Fibroblast of mammary gland (primary cell): Measurements from ENCODE around the gene NOS1AP.
A peak's percentile ranks its signal among the peaks of the same experiment; 100 is the strongest.

Experiments used
- DNase-seq: peaks from one replicate; pipeline ENCODE4 v3.0.0-alpha.2; 2010; ENCODE audit warnings: low read depth
- H3K4me3 ChIP-seq: 2 replicates; pipeline ENCODE4 v1.5.1; 2011; ENCODE audit warnings: low read depth, mild to moderate bottlenecking, low read length, moderate library complexity; ENCODE audit not compliant: control insufficient read depth
- CTCF ChIP-seq: conservative IDR thresholded peaks from 2 replicates; pipeline ENCODE4 v1.5.1; 2011; ENCODE audit warnings: low read depth, low read length, inconsistent platforms; ENCODE audit not compliant: control insufficient read depth, insufficient read depth

NOS1AP gene

GRCh38 chr1:162388615-162389014 is 319.1 kb downstream of the NOS1AP start:
- TF ChIP-seq CTCF = no peak

DNA sequence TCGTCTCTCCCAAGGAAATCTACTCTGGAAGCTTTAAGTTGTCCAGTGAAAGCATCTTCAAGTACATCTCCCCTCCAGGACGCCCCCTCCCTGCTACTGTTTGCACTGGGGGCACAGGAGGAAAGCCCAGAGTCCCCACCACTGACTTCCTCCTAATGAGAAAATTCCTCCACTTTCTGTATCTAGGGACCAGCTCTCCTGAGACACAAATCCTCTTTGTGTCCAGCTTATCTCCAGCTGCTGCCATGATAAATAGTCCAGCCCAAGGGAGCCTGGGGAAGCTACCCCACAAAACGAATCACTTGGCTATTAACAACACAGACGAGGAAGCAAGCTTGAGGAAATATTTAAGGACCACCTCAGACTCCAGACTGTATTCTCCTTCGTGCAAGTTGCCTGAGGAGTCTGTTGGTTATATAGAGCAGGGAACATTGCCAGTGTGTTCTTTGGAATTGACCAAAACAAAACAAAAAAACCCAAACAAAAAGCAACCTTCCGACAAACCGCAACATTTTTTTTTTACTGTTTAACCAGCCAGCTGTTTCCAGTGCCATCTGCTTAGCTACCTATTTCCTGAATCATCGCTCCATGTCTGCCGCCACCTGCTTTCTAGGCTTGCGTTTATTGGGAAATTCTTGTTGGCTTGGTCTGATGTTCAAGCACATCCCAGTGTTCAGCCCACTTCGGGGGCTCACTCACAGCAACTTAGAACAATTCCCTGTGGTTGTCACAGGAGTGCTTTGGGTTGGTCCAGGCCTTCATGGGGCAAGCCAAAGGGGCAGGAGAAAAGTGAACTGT is 319.7 kb downstream of the NOS1AP start:
- no peak for TF ChIP-seq CTCF
- H3K4me3 ChIP-seq = no peak overlapping the region
- peak; percentile 45 for DNase-seq

More at GRCh38 chr1:162388615-162389014, 319.1 kb downstream of the NOS1AP start:
- DNase-seq = peak; percentile 35
- H3K4me3 ChIP-seq = no peak overlapping the region

DNA sequence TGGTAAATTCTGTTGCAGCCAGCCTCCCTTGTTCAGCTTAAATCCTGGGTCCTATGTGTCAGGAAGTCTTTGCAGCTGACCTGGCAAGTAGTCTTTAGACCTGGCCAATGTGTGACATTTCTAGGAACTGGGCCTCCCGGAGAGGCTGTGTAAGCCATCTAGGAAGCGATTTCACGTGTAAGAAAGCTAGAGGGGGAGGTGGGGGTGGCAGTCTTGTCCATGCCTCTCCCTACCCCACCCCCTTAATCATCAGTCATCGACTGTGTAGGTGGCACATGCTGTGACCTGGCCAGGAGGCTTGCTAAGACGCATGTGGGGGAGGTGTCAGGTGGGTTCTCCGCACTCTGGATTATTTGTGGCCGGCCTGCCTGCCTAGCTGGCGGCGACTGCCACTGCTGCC is 320.5 kb downstream of the NOS1AP start:
- no peak for TF ChIP-seq CTCF
- H3K4me3 ChIP-seq = no peak overlapping the region
- DNase-seq = no peak

- H3K4me3 ChIP-seq = no peak overlapping the region
- TF ChIP-seq CTCF = no peak
- DNase-seq = no peak
These were observed 321.1 kb downstream of the NOS1AP start for GRCh38 chr1:162390396-162391185.

- TF ChIP-seq CTCF = peak; percentile 89
- peak; percentile 61 for DNase-seq
- H3K4me3 ChIP-seq = no peak overlapping the region
These were observed 322.5 kb downstream of the NOS1AP start for GRCh38 chr1:162391790-162392563.

- DNase-seq = no peak
- H3K4me3 ChIP-seq = no peak overlapping the region
- no peak for TF ChIP-seq CTCF
These were observed 326.9 kb downstream of the NOS1AP start for GRCh38 chr1:162396201-162396906.
